ENCODE data around the gene RCL1. TPM values are rescaled to one million over a fixed set of nuclear protein-coding genes. Genes with fewer than 3 reads are reported as not detected.

Gene RCL1
- total and polyA plus RNA-seq, 2 of the 13 experiments (the other 11 are each of a cell fraction or from before 2014, with no cell fraction given): 22.3 to 31.6 TPM

DNA sequence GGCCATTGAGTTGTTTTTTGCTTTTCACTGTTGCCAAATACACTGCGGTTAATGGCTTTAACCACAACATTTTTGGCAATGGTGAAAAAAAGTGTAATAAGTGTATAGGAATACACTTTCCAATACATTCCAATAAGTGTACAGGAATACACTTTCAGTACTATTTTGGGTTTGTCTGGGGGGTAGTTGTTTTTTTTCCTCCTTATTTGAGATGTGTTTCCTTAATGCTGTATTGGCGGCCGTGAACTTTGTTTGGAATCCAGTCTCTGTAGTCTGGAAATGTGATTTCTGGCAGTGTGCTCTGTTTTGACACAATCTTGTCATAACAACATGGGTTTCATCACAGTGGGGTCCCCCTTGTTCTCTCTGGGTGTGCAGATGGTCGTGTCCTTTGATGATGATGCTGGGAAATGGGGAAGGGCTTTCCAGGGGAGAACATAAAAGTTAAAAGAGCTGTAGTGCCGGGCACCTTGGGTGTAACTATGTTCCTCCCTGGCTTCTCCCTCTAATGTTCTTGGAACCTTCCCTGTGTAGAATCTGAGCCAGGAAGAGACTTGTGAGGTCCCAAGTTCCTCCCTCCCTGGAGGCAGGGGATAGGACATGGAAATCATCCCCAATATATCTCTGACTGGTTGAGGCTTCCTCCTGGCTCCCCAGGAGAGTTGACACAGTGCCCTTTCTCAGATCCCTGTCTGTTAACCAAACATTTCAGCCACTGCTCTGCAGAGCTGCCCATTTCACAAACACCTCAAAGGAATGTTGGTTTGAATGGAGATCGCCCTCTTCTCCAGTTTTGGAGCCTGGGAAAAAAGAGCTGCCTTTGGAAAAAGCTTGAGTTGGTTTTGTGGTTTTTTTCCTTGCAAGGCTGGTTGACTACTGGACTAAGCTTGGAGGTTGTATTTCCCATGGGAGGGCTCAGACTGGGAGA lies 44.8 kb downstream of the RCL1 start (continued):
- TF ChIP-seq ZNF713 (CRISPR knock-in tag; IDR thresholded peaks at IDR 0.05): no peak
- peak; percentile 35; the same call in 1 of the 2 replicates for TF ChIP-seq ZBTB7B (CRISPR knock-in tag; IDR thresholded peaks at IDR 0.05)
- peak; percentile 46; the same call in 1 of the 2 replicates for TF ChIP-seq PAXIP1 (CRISPR knock-in tag; conservative IDR thresholded peaks at IDR 0.05)
- TF ChIP-seq FOSL2 (CRISPR knock-in tag; IDR thresholded peaks at IDR 0.05): 0 out of 2 replicates have a peak, but pooled peaks have one; percentile 4
- TF ChIP-seq SIX1 (CRISPR knock-in tag; IDR thresholded peaks at IDR 0.05; ENCODE audit: borderline replicate concordance): 0 out of 2 replicates have a peak, but pooled peaks have one; percentile 12
- 0 out of 2 replicates have a peak, but pooled peaks have one; percentile 20 for TF ChIP-seq ZNF619 (CRISPR knock-in tag; IDR thresholded peaks at IDR 0.05)
- TF ChIP-seq FOXK1 (CRISPR knock-in tag; IDR thresholded peaks at IDR 0.05; ENCODE audit: borderline replicate concordance, low read depth): peak; percentile 25; the same call in 1 of the 2 replicates

- intact Hi-C loops (cut with micrococcal nuclease; ENCODE audit: unreplicated experiment): loop anchor here (2.0 kb wide), 3 partner anchors 25 to 147 kb away; partner anchors contain the start of gene JAK2
- Histone ChIP-seq H4K20me1 (ENCODE audit: insufficient read depth, low read length) (no peaks in the 10 kb centered on the region), H3K4me3 (replicated peaks in 1 of 3; ENCODE audit: insufficient read depth in 1 of 3, low read depth in 2 of 3, low read length in 3 of 3) (peak overlapping the region in 1 of 3 experiments; percentile 5; a peak in 2 of 6 replicates), H3K9me3 (ENCODE audit: low read length) (no peaks in the 10 kb centered on the region), H3K27me3 (ENCODE audit: control insufficient read depth in 1 of 2, insufficient read depth in 2 of 2, low read length in 2 of 2) (no peaks in the 10 kb centered on the region), H3K79me2 (ENCODE audit: insufficient read depth, low read length) (peaks cover 23% of the 10 kb centered on the region), H3K9ac (ENCODE audit: insufficient read depth, low read depth, low read length) (peak overlapping the region; percentile 33; the same call in 1 of the 2 replicates), H3K4me1 (ENCODE audit: insufficient read depth, low read length) (peaks cover 100% of the 10 kb centered on the region), H2AFZ (ENCODE audit: low read length) (no peak overlapping the region), H3K27ac (ENCODE audit: extremely low read length, insufficient read depth, low read length) (peak overlapping the region; percentile 75), H3K36me3 (replicated peaks in 1 of 2; ENCODE audit: control insufficient read depth in 1 of 2, insufficient read depth in 2 of 2, low read length in 2 of 2) (peaks cover 1 to 14% of the 10 kb centered on the region in 2 experiments; a peak in 3 of 5 replicates), H3K4me2 (ENCODE audit: low read depth, low read length) (peak overlapping the region; percentile 61)
- peak; percentile 19 for ATAC-seq
- CTCF ChIA-PET (ENCODE audit: low intra/inter-chr PET ratio, low total read pairs): no interaction called here
- no peak for DNase-seq (ENCODE audit: low spot score)
- BruUV-seq (replicated peaks): no TSS peak
- no peak for FAIRE-seq
- 47% methylated on average over 3 of the region's 3 CpGs for WGBS (ENCODE audit: low lambda C conversion rate)
- POLR2A ChIA-PET: interaction anchor here (0.7 to 4.7 kb wide), 13 partner anchors 9 to 159 kb away, joined by 3 to 30 read pairs (median 7); partner anchors contain the start of genes AK3, CDC37L1, JAK2 and RCL1
- in situ Hi-C loops (cut with HindIII; ENCODE audit: extremely low pct_ligation_motif_present, low pct_unique_long_range_greater_than_20kb): no loop called here
- TF ChIP-seq YY1 (IDR thresholded peaks at IDR 0.05; ENCODE audit: insufficient read depth, insufficient replicate concordance, low read depth, low read length): no peak
- no peak for TF ChIP-seq ZNF740 (CRISPR knock-in tag; IDR thresholded peaks at IDR 0.05)
- TF ChIP-seq LRRFIP1 (CRISPR knock-in tag; conservative IDR thresholded peaks at IDR 0.05): no peak
- 0 out of 2 replicates have a peak, but pooled peaks have one; percentile 44 for TF ChIP-seq CBFB (CRISPR knock-in tag; IDR thresholded peaks at IDR 0.05)
- 0 out of 2 replicates have a peak, but pooled peaks have one; percentile 17 for TF ChIP-seq HNF4A (CRISPR knock-in tag; IDR thresholded peaks at IDR 0.05)
- 0 out of 2 replicates have a peak, but pooled peaks have one; percentile 28 for TF ChIP-seq ATF1 (CRISPR knock-in tag; IDR thresholded peaks at IDR 0.05)
- no peak for TF ChIP-seq RXRB (CRISPR knock-in tag; IDR thresholded peaks at IDR 0.05; ENCODE audit: borderline replicate concordance)
Measured at GRCh38 chr9:4838189-4838546, 45.4 kb downstream of the RCL1 start.

All from HepG2 (cell line).